GM10266 (cell line): ENCODE data around the gene FAM228B.

Source experiments
- DNase-seq: peaks from one replicate; pipeline ENCODE4 v3.0.0; 2012; ENCODE audit errors: extremely low spot score
- TF ChIP-seq, protein P1 (sequence below): IDR thresholded peaks from 2 replicates; pipeline ENCODE4 v1.5.1; 2012; ENCODE audit warnings: mild to moderate bottlenecking, low read depth; ENCODE audit not compliant: control insufficient read depth, insufficient read depth; ENCODE audit errors: missing control alignments

FAM228B gene

DNA sequence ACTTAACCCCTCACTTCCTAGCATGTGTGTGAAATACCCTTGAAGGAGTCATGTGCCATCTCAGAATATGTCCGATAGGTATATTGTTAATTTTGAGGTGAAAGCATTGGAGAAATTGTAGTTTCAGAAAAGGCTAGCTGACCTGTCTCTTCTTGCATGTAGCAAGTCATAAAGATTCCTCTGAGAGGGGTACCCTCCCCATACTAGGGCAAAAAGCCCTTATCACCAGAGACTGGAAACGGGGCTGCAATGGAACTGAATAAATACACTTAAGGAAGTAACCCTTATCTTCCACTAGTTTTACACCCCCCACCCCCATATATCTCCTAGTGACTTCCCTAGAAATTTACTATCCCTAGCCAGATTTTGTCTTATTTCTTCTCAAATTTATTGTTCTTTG, 45.4 kb upstream of the FAM228B start:
- TF ChIP-seq, protein P1, sequence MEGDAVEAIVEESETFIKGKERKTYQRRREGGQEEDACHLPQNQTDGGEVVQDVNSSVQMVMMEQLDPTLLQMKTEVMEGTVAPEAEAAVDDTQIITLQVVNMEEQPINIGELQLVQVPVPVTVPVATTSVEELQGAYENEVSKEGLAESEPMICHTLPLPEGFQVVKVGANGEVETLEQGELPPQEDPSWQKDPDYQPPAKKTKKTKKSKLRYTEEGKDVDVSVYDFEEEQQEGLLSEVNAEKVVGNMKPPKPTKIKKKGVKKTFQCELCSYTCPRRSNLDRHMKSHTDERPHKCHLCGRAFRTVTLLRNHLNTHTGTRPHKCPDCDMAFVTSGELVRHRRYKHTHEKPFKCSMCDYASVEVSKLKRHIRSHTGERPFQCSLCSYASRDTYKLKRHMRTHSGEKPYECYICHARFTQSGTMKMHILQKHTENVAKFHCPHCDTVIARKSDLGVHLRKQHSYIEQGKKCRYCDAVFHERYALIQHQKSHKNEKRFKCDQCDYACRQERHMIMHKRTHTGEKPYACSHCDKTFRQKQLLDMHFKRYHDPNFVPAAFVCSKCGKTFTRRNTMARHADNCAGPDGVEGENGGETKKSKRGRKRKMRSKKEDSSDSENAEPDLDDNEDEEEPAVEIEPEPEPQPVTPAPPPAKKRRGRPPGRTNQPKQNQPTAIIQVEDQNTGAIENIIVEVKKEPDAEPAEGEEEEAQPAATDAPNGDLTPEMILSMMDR: no peak
- no peak for DNase-seq

DNA sequence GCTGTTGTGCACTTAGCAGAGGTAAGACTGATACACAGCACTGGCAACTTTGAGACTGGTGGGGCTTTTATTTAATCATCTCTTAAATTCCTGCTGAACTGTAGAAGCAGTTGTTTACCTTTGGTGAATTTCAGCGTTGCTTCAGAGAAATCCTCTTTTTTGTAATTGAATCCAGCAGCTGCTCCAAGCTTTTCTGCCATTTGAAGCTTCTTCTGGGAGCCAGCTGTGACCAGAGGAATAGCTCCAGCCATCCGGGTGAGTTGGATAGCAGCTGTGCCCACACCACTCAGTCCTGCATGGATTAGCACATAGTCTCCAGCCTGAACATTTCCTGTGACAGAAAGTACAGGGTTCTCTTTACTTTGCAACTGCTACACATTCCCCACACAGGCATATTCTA, 42.6 kb upstream of the FAM228B start:
- DNase-seq: no peak
- TF ChIP-seq, protein P1: no peak

DNA sequence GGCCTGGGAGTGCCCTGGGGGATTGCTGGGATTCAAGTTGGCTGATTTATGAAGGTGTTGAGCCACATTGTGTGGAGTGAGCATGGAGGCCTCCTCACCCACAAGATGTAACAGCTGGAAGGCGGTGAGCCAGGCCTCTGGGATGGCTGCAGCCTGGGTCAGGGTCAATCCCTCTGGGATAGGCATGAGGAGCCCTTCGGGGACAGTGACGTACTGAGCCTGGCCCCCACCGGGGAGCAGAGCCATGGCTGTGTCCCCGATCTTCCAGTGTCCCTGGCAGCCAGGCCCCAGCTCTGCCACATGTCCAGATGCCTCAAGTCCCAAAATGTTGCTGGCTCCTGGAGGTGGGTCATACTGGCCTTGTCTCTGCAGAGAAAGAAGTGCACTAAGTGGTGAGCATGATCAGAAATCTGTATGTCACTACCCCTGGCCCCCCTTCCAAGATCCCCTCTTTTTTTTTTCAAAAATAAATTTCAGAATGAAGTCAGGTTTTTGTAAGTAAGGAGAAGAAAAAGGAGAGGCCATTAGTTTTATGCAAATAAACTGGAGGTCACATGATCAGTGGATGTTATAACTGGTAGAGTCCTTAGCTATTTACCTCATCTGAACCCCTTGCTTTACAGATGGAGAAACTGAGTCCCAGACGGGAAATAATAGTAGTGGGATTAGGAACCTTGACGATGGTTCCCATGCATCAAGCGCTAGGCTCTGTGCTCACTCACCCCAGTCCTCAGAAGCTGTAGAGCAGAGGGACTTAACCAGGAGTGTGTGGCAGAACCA, 40.3 kb upstream of the FAM228B start:
- TF ChIP-seq, protein P1: no peak
- no peak for DNase-seq

DNA sequence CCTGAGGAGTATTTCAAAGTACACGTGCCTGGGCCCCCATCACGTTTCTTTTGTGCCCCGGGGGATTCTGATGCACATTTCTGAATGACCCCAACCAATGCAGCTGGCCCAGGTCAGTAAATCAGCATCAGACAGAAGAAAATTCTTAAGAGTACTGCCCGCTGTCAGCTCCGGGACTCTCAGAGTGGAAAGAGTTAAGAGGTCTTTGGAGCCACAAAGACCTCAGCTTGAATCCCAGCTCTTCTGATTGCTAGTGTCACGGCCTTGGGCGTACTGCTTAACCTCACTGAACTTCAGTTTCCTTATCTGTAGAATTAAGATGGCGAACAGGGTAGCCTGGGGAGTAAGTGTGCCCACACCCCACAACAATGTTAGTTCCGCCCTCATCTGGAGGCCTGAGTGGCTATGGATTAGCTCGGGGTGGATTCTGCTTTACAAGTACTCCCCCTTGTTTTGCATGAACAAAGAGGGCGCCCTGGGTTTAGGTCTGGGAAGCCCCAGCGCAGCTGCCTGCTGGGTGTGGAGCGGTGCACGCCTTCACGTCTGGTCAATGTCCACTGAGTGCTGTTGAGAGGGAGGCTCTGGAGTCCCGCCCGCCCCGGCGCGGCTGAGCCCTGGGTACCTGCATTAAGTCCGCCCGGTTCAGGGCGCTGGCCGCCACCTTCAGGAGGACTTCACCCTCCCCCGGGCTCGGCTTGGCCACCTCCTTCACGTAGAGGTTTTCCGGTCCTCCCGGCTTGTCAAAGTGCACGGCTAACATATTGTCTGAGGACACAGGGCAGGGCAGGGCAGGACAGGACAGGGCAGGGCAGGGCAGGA, 39.5 kb upstream of the FAM228B start:
- peak; percentile 90 for DNase-seq
- TF ChIP-seq, protein P1: peak; percentile 11

DNA sequence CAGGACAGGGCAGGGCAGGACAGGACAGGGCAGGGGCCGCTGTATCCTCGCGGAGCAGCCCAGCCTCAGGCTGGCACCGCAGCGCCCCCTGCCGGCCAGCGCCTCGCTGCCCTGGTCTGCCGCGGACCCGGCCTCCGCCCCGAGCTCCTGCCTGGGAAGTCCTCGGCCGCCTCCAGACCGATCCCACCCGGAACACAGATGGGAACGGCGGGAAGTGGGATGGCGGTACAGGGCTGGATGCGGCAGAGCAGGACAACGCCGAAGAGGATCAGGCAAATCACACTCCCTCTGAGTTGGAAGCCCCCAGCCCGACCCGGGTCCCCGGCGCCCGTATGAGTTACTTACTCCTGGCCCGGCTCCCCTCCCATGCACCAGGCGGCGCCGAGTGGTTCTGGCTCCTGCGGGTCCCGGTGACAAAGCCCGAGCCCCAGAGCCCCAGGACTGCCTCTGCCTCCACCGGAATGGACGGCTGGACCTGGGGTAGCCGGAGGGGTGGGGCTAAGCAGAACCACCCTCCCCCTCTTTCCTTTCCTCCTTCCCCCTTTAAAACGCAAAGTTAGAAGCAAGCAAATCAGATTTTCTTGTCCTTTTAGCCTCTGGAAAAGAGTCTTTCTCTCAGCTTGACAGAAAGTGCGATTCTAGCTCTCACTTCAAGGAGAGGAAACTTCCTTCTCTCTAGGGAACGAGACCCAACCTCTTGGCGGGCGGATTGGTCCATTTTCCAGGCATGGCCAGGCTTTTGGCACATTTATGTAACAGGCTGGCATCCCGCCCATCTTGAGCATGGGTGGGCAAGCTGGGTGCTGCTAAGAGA, 38.7 kb upstream of the FAM228B start, which contains the start of gene TP53I3:
TP53I3 (minus strand) TSS at position 449 of the 814 bp plus-strand sequence. CDS start 508 bp downstream, outside the sequence.
- TF ChIP-seq, protein P1: peak; percentile 98
- DNase-seq: peak; percentile 84

DNA sequence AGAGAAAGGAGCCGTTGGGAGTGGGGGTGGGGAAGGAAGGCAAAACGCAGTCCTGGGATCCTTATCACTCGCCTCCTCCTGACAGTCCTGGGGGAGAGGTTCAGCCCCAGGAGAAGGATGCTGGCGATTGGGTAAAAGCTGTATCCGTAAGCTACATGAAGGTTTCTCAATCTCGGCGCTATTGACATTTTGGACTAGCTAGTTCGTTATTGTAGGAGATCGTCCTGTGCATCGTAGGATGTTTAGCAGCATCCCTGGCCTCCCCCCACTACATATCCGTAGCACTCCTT, 38.1 kb upstream of the FAM228B start:
- no peak for DNase-seq
- TF ChIP-seq, protein P1: no peak
